Suprapubic skin (tissue), 4 donors: Measurements from ENCODE around the gene PAIP2B. TPM values are rescaled to one million over a fixed set of nuclear protein-coding genes. Genes with fewer than 3 reads are reported as not detected.

Experiments
- DNase-seq, 2 donors: peaks; one replicate each; pipeline ENCODE4 v3.0.0-alpha.2; 2019; ENCODE audit warnings: low spot score in 2 of 2
- H3K27ac ChIP-seq: fragments of 200-600 bp; sonication (generic); one replicate; pipeline ENCODE4 v1.5.1; 2019
- H3K27me3 ChIP-seq: fragments of 200-600 bp; sonication (generic); one replicate; pipeline ENCODE4 v1.5.1; 2019
- H3K36me3 ChIP-seq: fragments of 200-600 bp; sonication (generic); one replicate; pipeline ENCODE4 v1.5.1; 2019
- H3K4me1 ChIP-seq: fragments of 200-600 bp; sonication (generic); one replicate; pipeline ENCODE4 v1.5.1; 2019
- H3K4me3 ChIP-seq: fragments of 200-600 bp; sonication (generic); one replicate; pipeline ENCODE4 v1.5.1; 2019; ENCODE audit warnings: mild to moderate bottlenecking
- H3K9me3 ChIP-seq: fragments of 200-600 bp; sonication (generic); one replicate; pipeline ENCODE4 v1.5.1; 2019
- CTCF ChIP-seq, 2 donors: fragments of 200-600 bp in 1 of 2; fragments of 450-650 bp in 1 of 2; sonication (generic) in 1 of 2; IDR thresholded peaks; one replicate each; pipeline ENCODE4 v1.5.1; 2016 to 2019; ENCODE audit warnings: antibody characterized with exemption in 2 of 2, mild to moderate bottlenecking in 1 of 2, moderate library complexity in 1 of 2
- EP300 ChIP-seq: sonication (generic); formaldehyde crosslinking; IDR thresholded peaks from one replicate; pipeline ENCODE4 v1.6.1; 2017; ENCODE audit warnings: antibody characterized with exemption
- POLR2A ChIP-seq, 2 donors: fragments of 450-650 bp; IDR thresholded peaks; one replicate each; pipeline ENCODE4 v1.6.1; 2017; ENCODE audit warnings: antibody characterized with exemption in 2 of 2, mild to moderate bottlenecking in 2 of 2, moderate library complexity in 2 of 2
- POLR2AphosphoS5 ChIP-seq, 3 donors: sonication (generic); formaldehyde crosslinking; IDR thresholded peaks; one replicate each; pipeline ENCODE4 v1.6.1; 2017; ENCODE audit warnings: antibody characterized with exemption in 3 of 3
- WGBS: methylation state at CpG from one replicate; pipeline ENCODE4 v1.1.5; 2018; 5-methylcytosine and 5-hydroxymethylcytosine counted together
- total RNA-seq, 4 donors: library from RNA; depleted of rRNA; stranded (reverse); fragments of >200 nt; gene quantifications; one replicate each; pipeline ENCODE4 v1.1.0, GENCODE V29; 2016

Gene PAIP2B
- total RNA-seq, 4 donors from 2014 or later = 21.0 to 30.3 (median 26.7) TPM

- Histone ChIP-seq H3K27ac (no peak overlapping the region), H3K9me3 (no peaks in the 10 kb centered on the region), H3K4me3 (no peak overlapping the region), H3K4me1 (peaks cover 17% of the 10 kb centered on the region), H3K27me3 (no peaks in the 10 kb centered on the region), H3K36me3 (peaks cover 4% of the 10 kb centered on the region)
- WGBS = 100% methylated on average over 2 of the region's 2 CpGs
- TF ChIP-seq POLR2A (IDR thresholded peaks at IDR 0.05) (no peak), CTCF (IDR thresholded peaks at IDR 0.05) (no peak), EP300 (no peak), POLR2AphosphoS5 (IDR thresholded peaks at IDR 0.05) (no peak)
- no peak for DNase-seq
These were observed 6.2 kb downstream of the PAIP2B start for GRCh38 chr2:71220743-71221142.

GRCh38 chr2:71216501-71216900 is 10.4 kb downstream of the PAIP2B start:
- WGBS = 50% methylated on average over 1 of the region's 1 CpG
- H3K4me3 ChIP-seq = no peak overlapping the region
- H3K4me1 ChIP-seq = peaks cover 10% of the 10 kb centered on the region
- DNase-seq = no peak
- H3K9me3 ChIP-seq = no peaks in the 10 kb centered on the region
- H3K36me3 ChIP-seq = no peaks in the 10 kb centered on the region
- H3K27me3 ChIP-seq = no peaks in the 10 kb centered on the region
- peak overlapping the region; percentile 40 for H3K27ac ChIP-seq
- TF ChIP-seq POLR2AphosphoS5 (IDR thresholded peaks at IDR 0.05) (no peak), POLR2A (IDR thresholded peaks at IDR 0.05) (no peak), CTCF (IDR thresholded peaks at IDR 0.05) (no peak), EP300 (no peak)

GRCh38 chr2:71215447-71215846 is 11.5 kb downstream of the PAIP2B start:
- no peak for TF ChIP-seq CTCF (IDR thresholded peaks at IDR 0.05)
- no peak for TF ChIP-seq POLR2A (IDR thresholded peaks at IDR 0.05)
- TF ChIP-seq POLR2AphosphoS5 (IDR thresholded peaks at IDR 0.05) = no peak
- TF ChIP-seq EP300 = no peak
- Histone ChIP-seq H3K4me3 (no peak overlapping the region), H3K36me3 (no peaks in the 10 kb centered on the region), H3K27me3 (no peaks in the 10 kb centered on the region), H3K27ac (peak overlapping the region; percentile 2), H3K9me3 (no peaks in the 10 kb centered on the region), H3K4me1 (peaks cover 10% of the 10 kb centered on the region)
- DNase-seq = no peak
- WGBS = 47% methylated on average over 3 of the region's 3 CpGs

GRCh38 chr2:71212336-71212735 is 14.6 kb downstream of the PAIP2B start:
- TF ChIP-seq POLR2A (IDR thresholded peaks at IDR 0.05) = no peak
- TF ChIP-seq CTCF (IDR thresholded peaks at IDR 0.05) = no peak
- TF ChIP-seq EP300 = no peak
- no peak for TF ChIP-seq POLR2AphosphoS5 (IDR thresholded peaks at IDR 0.05)
- no peak overlapping the region for H3K4me3 ChIP-seq
- H3K27ac ChIP-seq = no peak overlapping the region
- DNase-seq = no peak
- H3K27me3 ChIP-seq = no peaks in the 10 kb centered on the region
- H3K4me1 ChIP-seq = peaks cover 10% of the 10 kb centered on the region
- no peaks in the 10 kb centered on the region for H3K9me3 ChIP-seq
- H3K36me3 ChIP-seq = no peaks in the 10 kb centered on the region
- WGBS = 48% methylated on average over 2 of the region's 2 CpGs

GRCh38 chr2:71210292-71210691 is 16.6 kb downstream of the PAIP2B start:
- Histone ChIP-seq H3K4me1 (no peaks in the 10 kb centered on the region), H3K36me3 (no peaks in the 10 kb centered on the region), H3K4me3 (no peak overlapping the region), H3K27ac (no peak overlapping the region), H3K27me3 (no peaks in the 10 kb centered on the region), H3K9me3 (no peaks in the 10 kb centered on the region)
- DNase-seq = no peak
- TF ChIP-seq POLR2AphosphoS5 (IDR thresholded peaks at IDR 0.05) = no peak
- no peak for TF ChIP-seq CTCF (IDR thresholded peaks at IDR 0.05)
- no peak for TF ChIP-seq POLR2A (IDR thresholded peaks at IDR 0.05)
- no peak for TF ChIP-seq EP300
- 86% methylated on average over 3 of the region's 3 CpGs for WGBS
